GM12878 (cell line): Measurements from ENCODE around the gene KRT12. TPM values are rescaled to one million over a fixed set of nuclear protein-coding genes. Genes with fewer than 3 reads are reported as not detected.
"Not testable (repeated sequence)": the region's sequence is repeated elsewhere in the genome, so short reads cannot be mapped to it uniquely, and the experiment has no call there.

ENCODE experiments used
- ATAC-seq: fragments of 200-7000 bp; cut with Tn5 transposase; 3 replicates; pipeline ENCODE4 v1.9.1; 2020; ENCODE audit warnings: mild to moderate bottlenecking, moderate library complexity
- BruUV-seq: library from RNA; stranded (reverse); fragments of 400-500 nt; replicated peaks from 2 replicates; lab custom pipeline; 2021; lab: Mats Ljungman, UMichigan
- CTCF ChIA-PET: fragments of 300-600 bp; sonication (Branson Sonifier 250); formaldehyde crosslinking; extraction: SDS; loops from one replicate; lab custom pipeline; 2021; ENCODE audit warnings: inconsistent platforms; lab: Yijun Ruan, JAX
- POLR2A ChIA-PET: fragments of 350-600 bp; formaldehyde crosslinking; extraction: SDS; loops from one replicate; lab custom pipeline; 2021; ENCODE audit warnings: inconsistent platforms; lab: Charles Lee
- RAD21 ChIA-PET: fragments of 300-600 bp; sonication (Branson Sonifier 250); formaldehyde crosslinking; loops from one replicate; lab custom pipeline; 2023; ENCODE audit warnings: antibody characterized with exemption; ENCODE audit not compliant: unreplicated experiment; lab: Charles Lee
- SMC1A ChIA-PET: fragments of 300-600 bp; sonication (Branson Sonifier 250); formaldehyde crosslinking; loops from one replicate; lab custom pipeline; 2023; ENCODE audit not compliant: unreplicated experiment, uncharacterized antibody; lab: Charles Lee
- DNase-seq: peaks from one replicate; pipeline ENCODE4 v3.0.0-alpha.2; 2011; ENCODE audit warnings: low read depth, low spot score
- FAIRE-seq: peaks from 3 replicates; lab custom pipeline; 2011; peaks lifted over from hg19 to GRCh38; lab: Jason Lieb, UNC
- H2AFZ ChIP-seq: 2 replicates; pipeline ENCODE4 v1.6.0; 2011; ENCODE audit warnings: low read depth, low read length, control low read depth; ENCODE audit not compliant: control insufficient read depth
- H3K27ac ChIP-seq: 2 replicates; pipeline ENCODE4 v1.5.1; 2011; ENCODE audit warnings: control low read depth; ENCODE audit not compliant: control insufficient read depth, insufficient read depth
- H3K27me3 ChIP-seq, 2 experiments: replicated peaks in 1 of 2; 2 replicates each; pipeline versions ENCODE4 v1.6.0 to v1.6.1; 2011; ENCODE audit warnings: low read length in 1 of 2; ENCODE audit not compliant: control insufficient read depth in 2 of 2, insufficient read depth in 2 of 2
- H3K36me3 ChIP-seq, 2 experiments: 2 replicates each; pipeline ENCODE4 v1.5.1; 2011; ENCODE audit warnings: low read length in 1 of 2; ENCODE audit not compliant: control insufficient read depth in 2 of 2, insufficient read depth in 2 of 2
- H3K4me1 ChIP-seq: 2 replicates; pipeline ENCODE4 v1.6.1; 2011; ENCODE audit warnings: mild to moderate bottlenecking, low read length, moderate library complexity, mixed read lengths; ENCODE audit not compliant: control insufficient read depth, insufficient read depth
- H3K4me2 ChIP-seq: 2 replicates; pipeline ENCODE4 v1.6.0; 2011; ENCODE audit warnings: control low read depth; ENCODE audit not compliant: control insufficient read depth, insufficient read depth
- H3K4me3 ChIP-seq: fragments of 200-600 bp; sonication (generic); 2 replicates; pipeline ENCODE4 v1.5.1; 2016
- H3K79me2 ChIP-seq: 2 replicates; pipeline ENCODE4 v1.6.0; 2011; ENCODE audit warnings: low read length; ENCODE audit not compliant: control insufficient read depth, insufficient read depth
- H3K9ac ChIP-seq: 2 replicates; pipeline ENCODE4 v1.8.0; 2011; ENCODE audit warnings: low read length, control low read depth, mixed read lengths; ENCODE audit not compliant: control insufficient read depth, insufficient read depth
- H3K9me3 ChIP-seq: replicated peaks from 3 replicates; pipeline ENCODE4 v1.5.1; 2011; ENCODE audit warnings: mild to moderate bottlenecking, low read length; ENCODE audit not compliant: control insufficient read depth, insufficient read depth
- H4K20me1 ChIP-seq: 2 replicates; pipeline ENCODE4 v1.6.0; 2011; ENCODE audit not compliant: control insufficient read depth, insufficient read depth
- DPF2 ChIP-seq: fragments of 450-650 bp; IDR thresholded peaks from 2 replicates; pipeline ENCODE4 v1.6.1; 2017; ENCODE audit warnings: mild to moderate bottlenecking
- HCFC1 ChIP-seq: fragments of 150-350 bp; IDR thresholded peaks from 2 replicates; pipeline ENCODE4 v1.6.1; 2014; ENCODE audit warnings: low read length
- HSF1 ChIP-seq: fragments of 150-350 bp; IDR thresholded peaks from 2 replicates; pipeline ENCODE4 v1.6.1; 2014; ENCODE audit warnings: mild to moderate bottlenecking, low read depth, low read length
- KLF5 ChIP-seq: fragments of 450-650 bp; IDR thresholded peaks from 2 replicates; pipeline ENCODE4 v1.6.1; 2014; ENCODE audit warnings: mild to moderate bottlenecking; ENCODE audit not compliant: partially characterized antibody
- ZBTB4 ChIP-seq: fragments of 450-650 bp; formaldehyde crosslinking; IDR thresholded peaks from 2 replicates; pipeline ENCODE4 v1.4.0; 2022; ENCODE audit warnings: mild to moderate bottlenecking, moderate library complexity
- WGBS: methylation state at CpG from one replicate; pipeline ENCODE4 v1.1.6; 2016; ENCODE audit warnings: low lambda C conversion rate; ENCODE audit not compliant: insufficient replicate concordance, insufficient coverage; ENCODE audit errors: missing lambda C conversion rate; 5-methylcytosine and 5-hydroxymethylcytosine counted together
- in situ Hi-C: fragments of 300-500 bp; cut with MboI; formaldehyde crosslinking; loops from 9 replicates; pipeline ENCODE4 v1.14.3; 2018; ENCODE audit warnings: mixed read lengths
- intact Hi-C: fragments of 100-400 bp; cut with micrococcal nuclease; formaldehyde crosslinking; loops from one replicate; pipeline ENCODE4 v1.14.2; 2022; ENCODE audit not compliant: unreplicated experiment
- polyA plus RNA-seq, 11 experiments: library from polyadenylated mRNA; depleted of rRNA in 4 of 11; unstranded in 6 of 11; stranded (reverse) in 5 of 11; fragments of >200 nt; fragmentation: Nextera tagmentation in 4 of 11; fragmentation: Illumina TruSeq in 1 of 11; extraction: Ambion mirVana in 4 of 11; extraction: Trizol in 1 of 11; gene quantifications; 1 replicate in 1 of 11; 2 replicates in 10 of 11; pipeline versions ENCODE4 v1.2.1 to v1.2.3, GENCODE V29; 2011 to 2016; ENCODE audit warnings: inconsistent platforms in 2 of 11, missing spikeins in 2 of 11, low read depth in 1 of 11
- total RNA-seq, 4 experiments: library from RNA; depleted of rRNA in 3 of 4; stranded (reverse); fragments of >200 nt in 3 of 4; fragmentation: Illumina TruSeq in 1 of 4; extraction: Trizol in 1 of 4; gene quantifications; 2 replicates each; pipeline versions ENCODE4 v1.2.1 to v1.2.3, GENCODE V29; 2013 to 2021

The KRT12 gene
- total and polyA plus RNA-seq, 10 of the 15 experiments (the other 5 are each of a cell fraction or from before 2014, with no cell fraction given): not detected

GRCh38 chr17:40815381-40815780, 51.6 kb downstream of the KRT12 start:
- CTCF ChIA-PET: interaction anchor here (0.9 to 1.3 kb wide), 4 partner anchors 9 to 37 kb away, joined by 3 to 4 read pairs (median 4); no protein-coding TSS in a partner anchor
- Histone ChIP-seq H4K20me1 (no peaks in the 10 kb centered on the region), H3K9ac (no peak overlapping the region), H3K27ac (no peak overlapping the region), H3K4me3 (no peak overlapping the region), H2AFZ (no peak overlapping the region), H3K4me2 (no peak overlapping the region), H3K36me3 (peaks cover 0 to 7% of the 10 kb centered on the region in 2 experiments; a peak in 2 of 4 replicates), H3K4me1 (peaks cover 9% of the 10 kb centered on the region), H3K9me3 (no peaks in the 10 kb centered on the region), H3K27me3 (peaks cover 0 to 3% of the 10 kb centered on the region in 2 experiments; a peak in 1 of 4 replicates), H3K79me2 (peaks cover 5% of the 10 kb centered on the region)
- ATAC-seq (no peak), FAIRE-seq (no peak), DNase-seq (no peak)
- BruUV-seq: no TSS peak
- RAD21 ChIA-PET: no interaction called here
- SMC1A ChIA-PET: no interaction called here
- no peak for TF ChIP-seq HSF1
- TF ChIP-seq KLF5: no peak
- TF ChIP-seq ZBTB4: no peak
- TF ChIP-seq HCFC1: no peak
- TF ChIP-seq DPF2: no peak
- intact Hi-C loops (no loop called here), in situ Hi-C loops (no loop called here)
- POLR2A ChIA-PET: no interaction called here
- 97% methylated on average over 1 of the region's 1 CpG for WGBS

GRCh38 chr17:40814657-40815056, 52.4 kb downstream of the KRT12 start:
- H3K4me1 ChIP-seq, H2AFZ ChIP-seq, H3K4me3 ChIP-seq, RAD21 ChIA-PET, H3K27me3 ChIP-seq, intact Hi-C loops, CTCF ChIA-PET, H3K27ac ChIP-seq, DNase-seq, H3K9ac ChIP-seq, FAIRE-seq, ATAC-seq, H3K36me3 ChIP-seq, H3K9me3 ChIP-seq, BruUV-seq, H3K4me2 ChIP-seq, in situ Hi-C loops, H4K20me1 ChIP-seq, SMC1A ChIA-PET, POLR2A ChIA-PET, H3K79me2 ChIP-seq: not testable (repeated sequence)
- 62% methylated on average over 3 of the region's 3 CpGs for WGBS
